Suprapubic skin (tissue), 3 donors: ENCODE data around the gene TNFSF8.

ENCODE experiments used
- EP300 ChIP-seq: sonication (generic); formaldehyde crosslinking; IDR thresholded peaks from one replicate; pipeline ENCODE4 v1.6.1; 2017; ENCODE audit warnings: antibody characterized with exemption
- POLR2A ChIP-seq, 2 donors: fragments of 450-650 bp; IDR thresholded peaks; one replicate each; pipeline ENCODE4 v1.6.1; 2017; ENCODE audit warnings: antibody characterized with exemption in 2 of 2, mild to moderate bottlenecking in 2 of 2, moderate library complexity in 2 of 2
- TF ChIP-seq, protein P1 (sequence below), 2 donors: fragments of 200-600 bp in 1 of 2; fragments of 450-650 bp in 1 of 2; sonication (generic) in 1 of 2; IDR thresholded peaks; one replicate each; pipeline ENCODE4 v1.5.1; 2016 to 2019; ENCODE audit warnings: antibody characterized with exemption in 2 of 2, mild to moderate bottlenecking in 1 of 2, moderate library complexity in 1 of 2

DNA sequence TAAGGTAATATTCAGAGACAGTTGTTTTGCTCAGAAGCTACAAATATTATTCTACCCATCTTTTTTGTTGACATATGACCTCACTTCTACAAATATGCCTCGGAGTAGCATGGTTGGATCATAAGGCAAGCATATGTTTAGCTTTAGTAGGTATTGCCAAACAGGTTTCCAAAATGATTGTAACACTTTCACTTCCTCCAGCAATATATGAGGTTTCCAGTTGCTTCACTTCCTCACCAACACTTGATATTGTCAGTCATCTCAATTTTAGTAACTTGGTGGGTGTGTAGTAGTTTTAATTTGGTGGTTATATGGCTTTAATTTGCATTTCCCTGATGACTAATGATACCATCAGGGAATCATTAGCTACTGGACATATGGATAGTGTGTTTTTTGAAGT lies 46.7 kb downstream of the TNFSF8 start:
- TF ChIP-seq EP300 (no peak), POLR2A (IDR thresholded peaks at IDR 0.05) (no peak)
- TF ChIP-seq, protein P1, sequence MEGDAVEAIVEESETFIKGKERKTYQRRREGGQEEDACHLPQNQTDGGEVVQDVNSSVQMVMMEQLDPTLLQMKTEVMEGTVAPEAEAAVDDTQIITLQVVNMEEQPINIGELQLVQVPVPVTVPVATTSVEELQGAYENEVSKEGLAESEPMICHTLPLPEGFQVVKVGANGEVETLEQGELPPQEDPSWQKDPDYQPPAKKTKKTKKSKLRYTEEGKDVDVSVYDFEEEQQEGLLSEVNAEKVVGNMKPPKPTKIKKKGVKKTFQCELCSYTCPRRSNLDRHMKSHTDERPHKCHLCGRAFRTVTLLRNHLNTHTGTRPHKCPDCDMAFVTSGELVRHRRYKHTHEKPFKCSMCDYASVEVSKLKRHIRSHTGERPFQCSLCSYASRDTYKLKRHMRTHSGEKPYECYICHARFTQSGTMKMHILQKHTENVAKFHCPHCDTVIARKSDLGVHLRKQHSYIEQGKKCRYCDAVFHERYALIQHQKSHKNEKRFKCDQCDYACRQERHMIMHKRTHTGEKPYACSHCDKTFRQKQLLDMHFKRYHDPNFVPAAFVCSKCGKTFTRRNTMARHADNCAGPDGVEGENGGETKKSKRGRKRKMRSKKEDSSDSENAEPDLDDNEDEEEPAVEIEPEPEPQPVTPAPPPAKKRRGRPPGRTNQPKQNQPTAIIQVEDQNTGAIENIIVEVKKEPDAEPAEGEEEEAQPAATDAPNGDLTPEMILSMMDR (IDR thresholded peaks at IDR 0.05), result no peak
